Right cardiac atrium (tissue), 5 donors: ENCODE results near the gene TSTD2. TPM values are rescaled to one million over a fixed set of nuclear protein-coding genes. Genes with fewer than 3 reads are reported as not detected.
A peak's percentile ranks its signal among the peaks of the same experiment; 100 is the strongest.
"Not testable (repeated sequence)": the region's sequence is repeated elsewhere in the genome, so short reads cannot be mapped to it uniquely, and the experiment has no call there.

Source experiments
- ATAC-seq, 2 donors: fragments of 200-7000 bp; cut with Tn5 transposase; one replicate each; pipeline versions ENCODE4 v1.8.0 to v1.9.1; 2020; ENCODE audit warnings: moderate library complexity in 2 of 2, mild to moderate bottlenecking in 1 of 2
- DNase-seq, 3 donors: peaks; one replicate each; pipeline ENCODE4 v3.0.0-alpha.2; 2020
- H3K27ac ChIP-seq: one replicate; pipeline ENCODE4 v1.5.1; 2013; ENCODE audit warnings: mild to moderate bottlenecking, low read length, control low read depth, moderate library complexity
- H3K27me3 ChIP-seq: one replicate; pipeline ENCODE4 v1.6.1; 2013; ENCODE audit not compliant: control insufficient read depth, insufficient read depth
- H3K4me1 ChIP-seq: one replicate; pipeline ENCODE4 v1.6.1; 2013; ENCODE audit warnings: low read length; ENCODE audit not compliant: control insufficient read depth, insufficient read depth
- H3K4me3 ChIP-seq: one replicate; pipeline ENCODE4 v1.5.1; 2013; ENCODE audit warnings: low read length, control low read depth
- H3K9me3 ChIP-seq: one replicate; pipeline ENCODE4 v1.6.1; 2013; ENCODE audit warnings: low read length; ENCODE audit not compliant: control insufficient read depth
- WGBS: extraction: QIAGEN DNeasy Blood & Tissue Kit; methylation state at CpG from one replicate; pipeline ENCODE4 v1.1.7; 2013; 5-methylcytosine and 5-hydroxymethylcytosine counted together
- intact Hi-C, 4 donors: fragments of 100-400 bp; cut with DNase I; formaldehyde crosslinking; loops; one replicate each; pipeline versions ENCODE4 v1.11.0 to v1.14.0; 2022 to 2023
- polyA plus RNA-seq: library from polyadenylated mRNA; stranded (reverse); fragments of 200-250 nt; gene quantifications from one replicate; pipeline ENCODE4 v1.2.3, GENCODE V29; 2013
- total RNA-seq, 4 donors: library from RNA; stranded (reverse); fragmentation: NEBNext Ultra II Directional; extraction: Animal tissue kit (Norgen Biotek cat#: 25700); gene quantifications; one replicate each; pipeline ENCODE4 v1.2.1, GENCODE V29; 2021
- donor health status: healthy with polysubstance abuse.
- donor health status: DM: no; HTN: yes; CAD: no.
- donor health status: DM: no; HTN: no; CAD: no.
- donor health status: DM: no; HTN: yes; CAD: no; lungs with severe emphysema.
- donor health status: DM: yes; HTN: yes; CAD: no.

Gene TSTD2
- total and polyA plus RNA-seq, 5 donors = 14.0 to 29.5 (median 22.9) TPM

DNA sequence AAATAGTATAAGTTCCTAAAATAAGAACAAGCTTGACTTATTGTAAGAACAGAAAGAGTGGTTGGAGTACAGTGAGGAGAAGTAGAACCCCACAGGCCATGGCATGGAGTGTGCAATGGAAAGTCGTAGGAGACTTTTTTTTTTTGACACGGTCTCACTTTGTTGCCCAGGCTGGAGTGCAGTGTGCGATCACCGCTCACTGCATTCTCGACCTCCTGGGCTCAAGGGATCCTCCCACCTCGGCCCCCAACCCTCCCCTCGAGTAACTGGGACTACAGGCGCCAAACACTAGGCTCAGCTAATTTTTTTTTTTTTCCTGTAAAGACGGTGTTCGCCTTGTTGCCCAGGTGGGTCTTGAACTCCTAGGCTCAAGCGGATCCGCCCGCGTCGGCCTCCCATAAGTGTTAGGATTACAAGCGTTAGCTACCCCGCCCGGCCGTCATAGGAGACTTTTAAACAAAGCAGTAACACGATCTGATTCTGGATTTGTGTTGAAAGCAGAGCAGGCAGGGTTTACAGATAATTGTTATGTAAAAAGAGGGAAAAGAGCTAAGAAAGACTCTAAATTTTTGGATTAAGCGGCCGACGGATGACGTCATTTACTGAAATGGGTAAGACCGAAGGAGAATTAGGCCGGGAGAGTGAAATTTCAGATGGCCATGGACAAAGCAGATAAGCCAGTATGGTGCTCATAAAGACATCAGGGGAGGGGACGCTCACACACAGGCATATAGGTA lies 752 bp downstream of the TSTD2 start:
- Histone ChIP-seq H3K9me3 (no peaks in the 10 kb centered on the region), H3K4me1 (peaks cover 9% of the 10 kb centered on the region), H3K27me3 (no peaks in the 10 kb centered on the region), H3K27ac (peak overlapping the region; percentile 92), H3K4me3 (peak overlapping the region; percentile 64)
- peak; percentile 30 to 39 for ATAC-seq
- intact Hi-C loops = no loop called here
- WGBS = 1% methylated on average over 27 of the region's 27 CpGs
- peak; percentile 67 to 86 (median 73) for DNase-seq

DNA sequence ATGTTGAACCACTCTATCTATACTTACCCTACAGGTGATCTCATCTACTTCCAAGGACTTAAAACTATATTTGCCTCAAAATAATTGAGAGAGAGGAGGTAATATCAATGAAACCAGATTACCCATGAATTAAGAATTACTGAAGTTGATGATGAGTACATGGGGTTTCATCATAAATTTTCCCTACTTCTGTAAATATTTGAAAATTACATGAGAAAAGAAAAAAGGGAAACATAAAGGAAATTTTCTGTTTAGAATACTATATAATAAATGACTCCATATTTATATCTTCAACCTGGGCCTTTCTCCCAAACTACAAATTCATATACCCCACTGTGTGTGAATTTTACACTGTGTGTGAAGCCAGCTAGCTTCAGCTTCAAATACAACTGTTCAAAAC lies 2.6 kb downstream of the TSTD2 start:
- Histone ChIP-seq H3K4me1 (peaks cover 7% of the 10 kb centered on the region), H3K27me3 (no peaks in the 10 kb centered on the region), H3K9me3 (no peaks in the 10 kb centered on the region), H3K27ac (no peak overlapping the region), H3K4me3 (no peak overlapping the region)
- intact Hi-C loops = no loop called here
- DNase-seq (no peak), ATAC-seq (no peak)

- Histone ChIP-seq H3K4me3 (no peak overlapping the region), H3K27ac (peak overlapping the region; percentile 23), H3K9me3 (no peaks in the 10 kb centered on the region), H3K4me1 (peaks cover 7% of the 10 kb centered on the region), H3K27me3 (no peaks in the 10 kb centered on the region)
- DNase-seq = no peak
- intact Hi-C loops = no loop called here
- ATAC-seq = no peak
Observed at GRCh38 chr9:97629156-97629555, 4.0 kb downstream of the TSTD2 start.

DNA sequence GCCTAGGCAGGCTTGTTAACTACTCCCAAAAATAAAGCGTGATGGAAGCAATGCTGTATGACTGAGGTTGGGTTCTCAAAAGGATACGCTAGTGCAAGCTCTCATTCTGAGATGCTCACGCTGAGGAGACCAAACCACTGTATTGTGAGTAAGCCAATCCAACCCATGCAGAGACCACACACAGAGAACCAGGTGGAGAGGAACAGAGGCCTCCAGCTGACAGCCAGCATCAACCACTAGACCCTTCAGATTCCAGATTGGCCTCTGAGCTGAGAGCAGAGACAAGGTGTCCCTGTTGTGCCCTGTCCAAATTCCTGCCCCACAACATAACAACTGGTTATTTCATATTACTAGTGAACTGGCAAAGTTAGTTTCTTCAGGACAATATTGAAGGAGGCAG lies 4.5 kb downstream of the TSTD2 start:
- intact Hi-C loops = no loop called here
- peak overlapping the region; percentile 71 for H3K27ac ChIP-seq
- H3K4me3 ChIP-seq = no peak overlapping the region
- no peak for DNase-seq
- no peaks in the 10 kb centered on the region for H3K27me3 ChIP-seq
- 80% methylated on average over 3 of the region's 3 CpGs for WGBS
- ATAC-seq = no peak
- peaks cover 7% of the 10 kb centered on the region for H3K4me1 ChIP-seq
- no peaks in the 10 kb centered on the region for H3K9me3 ChIP-seq

DNA sequence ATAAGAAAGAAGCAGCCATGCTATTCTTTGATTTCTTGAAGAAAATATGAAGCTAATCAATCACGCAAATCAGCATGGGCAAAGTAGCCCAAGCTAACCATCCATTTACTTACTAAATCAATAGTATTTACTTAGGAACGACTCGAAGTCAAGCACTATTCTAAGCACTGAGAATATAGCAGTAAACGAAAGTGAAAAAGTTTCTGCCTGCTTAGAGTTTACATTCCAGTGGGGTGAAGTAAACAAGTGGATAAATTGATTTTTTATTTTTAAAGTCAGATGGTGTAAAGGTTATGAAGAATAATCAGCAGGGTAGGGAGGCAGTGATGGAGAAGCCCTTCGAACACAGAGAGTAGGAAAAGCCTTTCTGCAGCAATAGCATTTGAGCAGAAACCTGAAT lies 5.5 kb downstream of the TSTD2 start:
- WGBS = 73% methylated on average over 5 of the region's 5 CpGs
- intact Hi-C loops = no loop called here
- no peak overlapping the region for H3K27ac ChIP-seq
- peaks cover 7% of the 10 kb centered on the region for H3K4me1 ChIP-seq
- ATAC-seq (no peak), DNase-seq (no peak)
- H3K27me3 ChIP-seq = no peaks in the 10 kb centered on the region
- no peak overlapping the region for H3K4me3 ChIP-seq
- H3K9me3 ChIP-seq = no peaks in the 10 kb centered on the region

GRCh38 chr9:97625620-97626019 lies 7.5 kb downstream of the TSTD2 start:
- peaks cover 5% of the 10 kb centered on the region for H3K4me1 ChIP-seq
- no peaks in the 10 kb centered on the region for H3K27me3 ChIP-seq
- peak; percentile 59 to 68 for ATAC-seq
- 46% methylated on average over 3 of the region's 3 CpGs for WGBS
- no peaks in the 10 kb centered on the region for H3K9me3 ChIP-seq
- DNase-seq = no peak
- no peak overlapping the region for H3K4me3 ChIP-seq
- intact Hi-C loops = no loop called here
- H3K27ac ChIP-seq = no peak overlapping the region

GRCh38 chr9:97623946-97624345 lies 9.2 kb downstream of the TSTD2 start:
- H3K27me3 ChIP-seq = no peaks in the 10 kb centered on the region
- intact Hi-C loops = no loop called here
- DNase-seq (no peak), ATAC-seq (no peak)
- peak overlapping the region; percentile 13 for H3K27ac ChIP-seq
- H3K4me3 ChIP-seq = no peak overlapping the region
- 80% methylated on average over 1 of the region's 1 CpG for WGBS
- H3K4me1 ChIP-seq = peaks cover 5% of the 10 kb centered on the region
- no peaks in the 10 kb centered on the region for H3K9me3 ChIP-seq

DNA sequence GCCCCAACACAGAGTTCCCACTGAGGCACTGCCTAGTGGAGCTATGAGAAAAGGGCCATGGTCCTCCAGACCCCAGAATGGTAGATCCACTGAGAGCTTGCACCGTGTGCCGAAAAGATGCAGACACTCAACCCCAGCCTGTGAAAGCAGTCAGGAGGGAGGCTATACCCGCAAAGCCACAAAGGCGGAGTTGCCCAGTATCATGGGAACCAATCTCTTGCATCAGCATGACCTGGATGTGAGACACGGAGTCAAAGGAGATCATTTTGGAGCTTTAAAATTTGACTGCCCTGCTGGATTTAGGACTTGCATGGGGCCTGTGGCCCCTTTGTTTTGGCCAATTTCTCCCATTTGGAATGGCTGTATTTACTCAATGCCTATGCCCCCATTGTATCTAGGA lies 10.7 kb downstream of the TSTD2 start:
- ATAC-seq, intact Hi-C loops, H3K4me1 ChIP-seq: not testable (repeated sequence)

GRCh38 chr9:97620063-97620462 lies 13.1 kb downstream of the TSTD2 start:
- H3K4me3 ChIP-seq, ATAC-seq, H3K27ac ChIP-seq, H3K27me3 ChIP-seq, DNase-seq, H3K9me3 ChIP-seq, H3K4me1 ChIP-seq, intact Hi-C loops: not testable (repeated sequence)
- 96% methylated on average over 2 of the region's 2 CpGs for WGBS

More for the DNA sequence above, 10.7 kb downstream of the TSTD2 start:
- not testable (repeated sequence) for H3K4me3 ChIP-seq, H3K27me3 ChIP-seq, H3K9me3 ChIP-seq, DNase-seq, H3K27ac ChIP-seq
- WGBS = 97% methylated on average over 5 of the region's 5 CpGs

- ATAC-seq = no peak
- intact Hi-C loops = loop anchor here in 3 of 4 donors (5.0 kb wide), 2 partner anchors 146 to 151 kb away; no protein-coding TSS in a partner anchor
Observed at GRCh38 chr9:97617939-97618416, 15.2 kb downstream of the TSTD2 start.

DNA sequence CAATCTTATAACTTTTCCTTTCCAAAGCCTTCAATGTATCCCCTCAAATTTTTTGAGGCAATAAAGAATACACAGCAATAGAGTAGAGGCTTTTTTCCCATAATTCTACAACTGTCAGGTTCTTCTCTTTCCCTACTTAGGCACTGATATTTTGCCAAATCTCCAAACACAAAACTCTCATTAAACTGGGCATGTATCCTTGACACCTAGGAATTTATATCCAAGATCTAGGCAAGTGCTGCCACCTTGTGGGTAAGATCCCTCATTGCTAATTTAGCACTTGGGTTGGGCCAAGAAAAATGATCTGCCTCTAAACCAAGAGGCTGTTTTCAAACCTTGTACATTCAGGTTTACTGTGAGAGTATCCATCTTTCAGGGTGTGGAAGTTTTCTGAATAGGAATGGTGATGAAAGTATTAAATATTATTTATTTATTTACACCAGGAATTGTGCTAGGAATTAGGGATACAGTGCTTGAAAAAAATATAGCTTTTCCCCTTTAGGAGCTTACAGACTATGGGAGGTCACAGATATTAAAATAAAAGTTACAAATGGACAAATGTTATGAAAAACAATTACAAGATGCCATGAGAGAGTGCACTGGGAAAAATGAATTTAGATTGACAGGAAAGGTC lies 17.6 kb downstream of the TSTD2 start:
- peak; percentile 63 to 77 for ATAC-seq
- intact Hi-C loops = loop anchor here in 3 of 4 donors (5.0 kb wide), 2 partner anchors 143 to 148 kb away; no protein-coding TSS in a partner anchor
- DNase-seq = no peak
- no peaks in the 10 kb centered on the region for H3K4me1 ChIP-seq
- H3K4me3 ChIP-seq = no peak overlapping the region
- no peaks in the 10 kb centered on the region for H3K9me3 ChIP-seq
- H3K27ac ChIP-seq = no peak overlapping the region
- no peaks in the 10 kb centered on the region for H3K27me3 ChIP-seq

More at GRCh38 chr9:97617939-97618416, 15.2 kb downstream of the TSTD2 start:
- WGBS = 90% methylated on average over 1 of the region's 1 CpG
- Histone ChIP-seq H3K4me3 (no peak overlapping the region), H3K27me3 (no peaks in the 10 kb centered on the region), H3K27ac (no peak overlapping the region), H3K4me1 (peaks cover 1% of the 10 kb centered on the region), H3K9me3 (no peaks in the 10 kb centered on the region)
- no peak for DNase-seq
